NCI-H1417 treated with DMSO at 0.1 percent for 48 hours (cell line): ENCODE data around the gene STEAP2.
"Not testable (repeated sequence)": the region's sequence is repeated elsewhere in the genome, so short reads cannot be mapped to it uniquely, and the experiment has no call there.

Source experiments
- DNase-seq: peaks from one replicate; lab custom pipeline; 2025; lab: John Stamatoyannopoulos, UW

Gene STEAP2

DNA sequence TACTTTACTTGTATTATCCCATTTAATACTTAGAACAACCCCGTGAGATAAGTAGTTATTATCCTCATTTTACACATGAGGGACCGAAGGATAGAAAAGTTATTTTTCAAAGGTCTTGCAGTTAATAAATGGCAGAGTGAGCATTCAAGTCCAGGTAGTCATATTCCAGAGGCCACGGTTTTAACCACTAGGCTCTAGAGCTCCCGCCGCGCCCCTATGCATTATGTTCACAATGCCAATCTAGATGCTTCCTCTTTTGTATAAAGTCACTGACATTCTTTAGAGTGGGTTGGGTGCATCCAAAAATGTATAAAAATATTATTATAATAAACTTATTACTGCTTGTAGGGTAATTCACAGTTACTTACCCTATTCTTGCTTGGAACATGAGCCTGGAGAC is 22.0 kb downstream of the STEAP2 start:
- no peak for DNase-seq

DNA sequence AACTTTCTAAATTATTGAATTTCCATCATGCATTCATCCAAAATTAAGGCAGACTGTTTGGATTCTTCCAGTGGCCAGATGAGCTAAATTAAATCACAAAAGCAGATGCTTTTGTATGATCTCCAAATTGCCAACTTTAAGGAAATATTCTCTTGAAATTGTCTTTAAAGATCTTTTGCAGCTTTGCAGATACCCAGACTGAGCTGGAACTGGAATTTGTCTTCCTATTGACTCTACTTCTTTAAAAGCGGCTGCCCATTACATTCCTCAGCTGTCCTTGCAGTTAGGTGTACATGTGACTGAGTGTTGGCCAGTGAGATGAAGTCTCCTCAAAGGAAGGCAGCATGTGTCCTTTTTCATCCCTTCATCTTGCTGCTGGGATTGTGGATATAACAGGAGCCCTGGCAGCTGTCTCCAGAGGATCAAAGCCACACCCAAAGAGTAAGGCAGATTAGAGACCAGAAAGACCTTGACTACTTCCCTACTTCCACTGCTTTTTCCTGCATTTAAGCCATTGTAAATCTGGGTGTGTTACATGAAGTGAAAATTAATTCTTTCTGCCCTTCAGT is 25.3 kb downstream of the STEAP2 start:
- no peak for DNase-seq

DNA sequence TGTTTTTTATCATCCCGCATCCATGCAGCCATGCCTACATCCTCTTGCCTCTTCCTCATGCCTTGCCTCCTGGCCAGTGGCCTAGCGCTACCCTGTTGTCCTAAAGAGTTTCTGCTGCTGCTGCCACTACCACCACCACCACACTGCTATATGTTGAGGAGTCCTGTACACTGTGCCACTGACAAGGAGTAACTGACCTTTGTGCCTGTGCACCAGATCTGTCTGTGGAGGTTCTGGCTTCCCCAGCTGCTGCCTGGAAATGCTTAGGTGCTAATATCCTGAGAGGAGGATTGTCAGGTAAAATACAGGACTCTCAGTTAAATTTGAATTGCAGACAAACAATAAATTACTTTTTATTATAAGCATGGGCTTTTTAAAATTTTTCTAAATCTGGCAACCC is 26.5 kb downstream of the STEAP2 start:
- no peak for DNase-seq

DNA sequence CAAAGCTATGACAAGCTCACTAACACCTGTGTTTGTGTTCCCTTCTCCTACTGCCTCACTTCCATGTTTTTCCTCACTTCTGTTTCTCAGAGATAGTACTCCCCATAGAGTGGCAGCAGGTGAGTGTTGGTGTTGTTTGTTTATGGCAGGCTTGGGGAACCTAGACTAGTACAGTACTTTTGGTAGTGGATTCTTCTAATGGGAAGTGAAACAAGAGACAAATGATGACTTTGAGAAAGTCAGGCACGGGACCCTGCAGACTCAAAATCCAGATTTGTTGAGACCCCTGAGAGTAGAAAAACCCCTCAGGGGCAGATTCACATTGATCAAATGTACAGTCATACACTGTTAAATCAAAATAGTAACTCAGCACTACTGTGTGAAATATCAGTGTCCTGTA is 27.0 kb downstream of the STEAP2 start:
- no peak for DNase-seq

DNA sequence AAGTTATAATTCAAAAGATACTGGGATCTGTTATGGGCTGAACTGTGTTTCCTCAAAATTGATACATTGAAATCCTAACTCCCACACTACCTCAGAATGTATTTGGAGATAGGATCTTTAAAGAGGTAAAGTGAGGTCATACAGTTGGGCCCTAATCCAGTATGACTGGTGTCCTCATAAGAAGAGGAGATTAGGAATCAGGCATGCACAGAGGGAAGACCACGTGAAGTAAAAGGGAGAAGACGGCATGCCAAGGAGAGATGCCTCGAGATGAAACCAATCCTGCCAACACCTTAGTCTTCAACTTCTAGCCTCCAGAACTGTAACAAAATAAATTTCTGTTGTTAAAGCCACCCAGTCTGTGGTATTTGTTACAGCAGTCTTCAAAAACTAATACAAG is 27.5 kb downstream of the STEAP2 start:
- DNase-seq, result no peak

DNA sequence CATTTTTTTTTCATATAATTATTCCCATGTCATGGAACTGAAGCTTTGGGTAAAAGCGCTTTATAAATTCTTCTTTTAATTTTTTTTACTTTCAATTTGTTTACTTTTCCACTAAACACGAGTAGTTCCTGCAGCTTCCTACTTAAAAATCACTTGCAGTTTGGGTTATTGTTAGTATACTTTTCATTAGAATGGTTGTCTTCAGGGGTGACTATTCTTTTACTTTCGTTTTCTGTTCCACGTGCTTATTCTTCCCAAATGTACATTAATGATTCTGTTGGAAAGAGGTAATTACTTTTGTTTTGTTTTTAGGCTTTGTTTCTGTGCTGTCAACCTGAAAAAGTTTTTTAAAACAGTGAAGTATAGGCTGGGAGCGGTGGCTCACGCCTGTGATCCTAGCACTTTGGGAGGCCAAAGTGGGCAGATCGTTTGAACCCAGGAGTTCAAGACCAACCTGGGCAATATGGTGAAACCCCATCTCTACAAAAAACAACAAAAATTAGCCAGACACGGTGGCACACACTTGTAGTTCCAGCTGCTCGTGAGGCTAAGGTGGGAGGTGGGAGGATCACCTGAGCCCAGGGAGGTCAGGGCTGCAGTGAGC is 28.2 kb downstream of the STEAP2 start:
- no peak for DNase-seq

DNA sequence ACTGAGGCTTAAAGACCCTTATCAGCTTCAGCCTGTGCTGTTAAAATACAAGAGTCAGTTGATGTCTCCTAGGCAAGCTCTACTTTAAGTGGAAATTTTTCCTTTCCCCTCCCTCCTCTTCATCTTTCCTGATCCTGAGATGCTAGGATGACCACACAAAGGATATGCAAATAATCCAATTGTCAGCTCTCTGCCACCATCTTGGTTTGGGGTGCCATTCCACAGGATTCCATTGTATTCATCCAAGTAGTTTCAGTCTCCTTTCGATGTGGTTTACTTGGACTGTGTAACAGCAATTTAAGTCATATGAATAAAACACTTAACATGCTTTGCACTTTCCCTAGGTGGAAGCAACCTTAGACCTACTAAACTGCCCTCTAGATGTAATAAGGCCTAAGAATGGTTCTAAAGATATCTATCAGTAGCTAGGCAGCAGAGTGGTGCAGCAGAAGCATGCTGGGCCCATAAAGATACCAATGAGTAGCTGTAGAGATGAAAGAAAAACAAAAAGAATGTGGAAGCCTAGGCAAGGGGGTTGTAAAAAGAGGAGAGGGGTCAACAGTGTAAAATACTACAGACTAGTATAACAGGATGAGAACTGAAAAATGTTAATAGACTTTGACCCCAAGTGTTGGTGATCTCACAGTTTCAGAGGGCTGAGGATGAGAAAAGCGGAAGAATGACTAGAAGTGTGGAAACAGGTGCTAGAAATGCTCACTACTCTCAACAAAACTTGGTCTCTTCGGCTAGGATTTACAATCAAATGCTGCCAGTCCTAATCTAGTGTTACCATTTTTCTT is 31.0 kb downstream of the STEAP2 start:
- DNase-seq, result no peak

DNA sequence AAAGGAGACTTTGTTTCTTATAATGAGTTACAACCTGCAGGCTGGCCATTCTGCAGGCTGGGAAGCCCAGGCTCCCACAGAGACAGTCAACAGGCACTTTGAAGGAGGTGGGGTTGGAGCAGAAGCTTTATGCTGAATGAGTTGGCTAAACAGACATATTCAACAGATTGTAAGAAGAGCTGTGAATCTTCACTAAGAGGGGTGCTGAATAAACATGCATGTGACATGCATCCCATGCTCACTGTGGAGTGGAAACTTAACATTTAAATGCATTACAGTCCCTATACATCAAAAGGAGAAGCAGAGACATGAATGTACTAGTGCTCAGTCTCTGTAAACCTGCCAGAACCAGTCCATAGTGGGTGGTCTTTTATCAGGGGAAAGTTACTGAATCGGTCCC is 32.0 kb downstream of the STEAP2 start:
- DNase-seq, result no peak

DNA sequence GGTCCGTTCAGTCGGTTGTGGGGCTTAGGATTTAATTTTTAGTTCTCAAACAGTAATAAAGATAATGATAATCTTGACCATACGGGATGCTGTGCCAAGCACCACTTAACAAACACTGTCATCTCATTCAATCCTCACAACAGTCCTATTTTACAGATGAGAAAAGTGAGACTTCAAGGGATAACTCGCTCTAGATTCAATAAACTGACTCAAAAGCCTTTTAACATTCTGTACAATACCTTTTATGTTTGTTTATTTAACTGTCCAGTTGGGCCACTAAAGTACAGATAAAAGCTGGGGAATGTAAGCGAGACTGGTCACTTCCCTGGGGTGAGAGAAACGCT is 33.0 kb downstream of the STEAP2 start:
- no peak for DNase-seq

DNA sequence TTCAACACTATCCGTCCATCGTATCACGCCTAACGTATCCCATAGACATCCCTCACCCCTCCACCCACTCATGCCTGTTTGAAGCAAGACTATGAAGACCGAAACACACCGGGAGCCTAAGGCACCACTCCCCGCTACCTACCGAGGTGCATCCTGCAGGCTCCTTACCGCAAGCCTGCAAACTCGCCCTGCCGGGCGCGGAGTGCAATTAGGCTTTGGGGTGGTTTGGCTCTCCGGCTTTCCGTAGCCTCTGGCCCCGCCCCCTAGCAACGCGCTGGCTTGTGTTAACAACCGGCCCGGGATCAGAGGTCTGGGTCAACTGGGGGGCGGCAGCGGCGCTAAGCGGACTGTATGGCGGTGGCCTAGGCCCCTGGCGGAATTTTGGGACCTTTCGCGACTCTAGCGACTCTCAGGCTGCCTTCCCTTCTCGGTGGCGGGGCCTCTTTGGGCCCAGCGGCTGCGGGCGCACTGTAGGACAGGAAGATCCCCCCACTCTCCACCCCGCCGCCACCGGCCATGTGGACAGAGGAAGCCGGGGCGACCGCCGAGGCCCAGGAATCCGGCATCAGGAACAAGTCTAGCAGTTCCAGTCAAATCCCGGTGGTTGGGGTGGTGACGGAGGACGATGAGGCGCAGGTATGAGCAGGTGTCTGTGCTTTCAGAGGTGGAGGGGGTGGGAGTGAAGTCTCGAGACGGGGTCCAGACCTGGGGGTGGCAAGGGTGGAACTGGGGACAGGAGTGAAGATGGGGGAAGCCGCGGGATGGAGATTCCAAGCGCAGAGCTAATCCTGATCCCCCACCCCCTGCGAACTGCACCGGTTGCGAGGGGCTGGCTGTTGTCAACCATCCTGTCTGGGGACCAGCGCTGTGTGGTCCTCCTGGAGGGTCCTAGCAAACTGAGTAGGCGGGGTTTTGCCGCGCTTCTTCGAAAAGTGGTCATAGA is 33.6 kb downstream of the STEAP2 start, which contains the start of gene CFAP69:
Gene CFAP69 (plus strand): TSS at position 266 of the 943 bp plus-strand sequence. CDS start 251 bp downstream, at position 517.
- DNase-seq, result peak; percentile 4

DNA sequence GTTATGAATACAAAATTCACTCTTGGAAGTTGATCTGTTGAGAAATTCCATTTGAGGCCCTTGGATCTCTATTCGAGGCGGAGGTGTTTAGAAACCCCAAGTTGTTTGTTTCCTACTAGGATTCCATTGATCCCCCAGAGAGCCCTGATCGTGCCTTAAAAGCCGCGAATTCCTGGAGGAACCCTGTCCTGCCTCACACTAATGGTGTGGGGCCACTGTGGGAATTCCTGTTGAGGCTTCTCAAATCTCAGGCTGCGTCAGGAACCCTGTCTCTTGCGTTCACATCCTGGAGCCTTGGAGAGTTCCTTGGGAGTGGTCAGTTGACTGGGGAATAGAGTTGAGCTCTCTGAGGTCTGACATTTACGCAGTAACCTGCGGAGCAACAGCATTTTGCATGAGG is 34.6 kb downstream of the STEAP2 start:
- DNase-seq, result no peak

DNA sequence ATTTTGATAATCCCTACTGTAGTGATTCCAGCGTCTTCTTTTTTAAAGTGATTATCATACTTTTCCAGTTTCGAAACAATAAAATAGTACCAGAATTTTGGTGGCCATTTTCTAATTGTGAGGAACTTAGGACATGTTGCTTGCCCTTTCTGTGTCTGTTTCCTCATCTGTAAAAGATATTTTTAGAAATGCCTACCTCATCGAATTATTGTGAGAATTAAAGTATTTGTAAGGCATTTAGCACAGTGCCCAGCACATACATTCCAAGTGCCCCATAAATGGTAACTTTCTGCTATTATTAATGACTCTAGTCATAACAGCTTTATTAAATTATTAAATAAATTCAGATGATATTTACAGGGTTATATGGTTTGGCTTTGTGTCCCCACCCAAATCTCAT is 37.2 kb downstream of the STEAP2 start:
- DNase-seq, result no peak

DNA sequence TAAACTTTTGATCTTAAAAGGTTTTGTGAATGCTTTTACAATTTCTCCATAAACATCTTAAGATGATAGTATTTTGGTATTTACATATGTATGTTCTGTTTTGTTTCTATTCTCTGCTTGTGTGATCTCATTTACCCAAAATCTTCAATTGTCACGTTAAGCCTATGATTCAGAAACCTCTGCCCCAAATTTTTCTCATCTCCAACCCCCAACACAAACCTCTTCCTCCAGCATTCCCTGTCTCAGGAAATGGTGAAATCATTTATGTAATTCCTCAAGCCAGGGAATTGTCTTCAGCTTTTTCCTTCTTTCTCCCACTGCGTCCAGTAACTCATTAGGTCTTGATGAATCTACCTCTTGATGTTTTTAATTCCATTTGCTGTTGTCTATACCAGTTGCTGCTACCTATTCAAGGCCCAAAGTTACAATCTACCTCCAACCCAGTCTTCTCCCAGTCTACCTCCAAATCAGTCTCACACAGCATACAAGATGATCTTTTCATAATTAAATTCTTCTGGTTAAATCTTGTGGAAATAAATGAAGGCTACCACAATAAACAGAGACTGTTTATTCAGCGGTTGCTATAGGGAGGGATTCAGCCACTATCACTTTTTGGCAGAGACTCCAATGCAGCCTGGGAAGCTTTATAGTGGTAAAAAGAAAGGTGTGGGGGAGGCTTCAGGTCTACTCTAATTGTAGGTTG is 39.2 kb downstream of the STEAP2 start:
- DNase-seq, result no peak

DNA sequence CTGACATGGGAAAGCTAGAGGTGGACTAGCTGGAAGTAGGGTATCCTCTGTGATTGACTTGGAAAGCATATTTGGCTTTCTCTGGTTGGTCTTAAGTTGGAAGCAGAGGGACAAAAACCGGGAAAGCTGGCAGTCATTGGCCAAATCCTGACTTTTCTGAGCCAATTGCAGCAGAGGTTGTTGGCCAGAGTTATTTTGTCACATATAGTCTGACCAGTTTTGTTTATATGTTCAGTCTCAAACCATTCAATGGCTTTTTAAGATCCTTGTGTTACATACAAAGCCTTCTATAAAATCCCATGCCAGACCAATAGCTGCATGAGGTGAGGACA is 39.7 kb downstream of the STEAP2 start:
- no peak for DNase-seq

DNA sequence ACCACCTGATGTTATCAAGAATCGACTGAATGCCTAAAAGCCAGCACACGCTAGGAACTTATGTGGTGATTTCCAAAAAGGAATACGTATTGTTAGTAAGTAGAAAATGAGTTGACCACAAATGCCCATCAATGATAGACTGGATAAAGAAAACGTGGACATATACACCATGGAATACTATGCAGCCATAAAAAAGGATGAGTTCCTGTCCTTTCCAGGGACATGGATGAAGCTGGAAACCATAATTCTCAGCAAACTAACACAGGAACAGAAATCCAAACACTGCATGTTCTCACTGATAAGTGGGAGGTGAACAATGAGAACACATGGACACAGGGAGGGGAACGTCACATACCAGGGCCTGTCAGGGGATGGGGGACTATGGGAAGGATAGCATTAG is 44.5 kb downstream of the STEAP2 start:
- DNase-seq, result not testable (repeated sequence)

DNA sequence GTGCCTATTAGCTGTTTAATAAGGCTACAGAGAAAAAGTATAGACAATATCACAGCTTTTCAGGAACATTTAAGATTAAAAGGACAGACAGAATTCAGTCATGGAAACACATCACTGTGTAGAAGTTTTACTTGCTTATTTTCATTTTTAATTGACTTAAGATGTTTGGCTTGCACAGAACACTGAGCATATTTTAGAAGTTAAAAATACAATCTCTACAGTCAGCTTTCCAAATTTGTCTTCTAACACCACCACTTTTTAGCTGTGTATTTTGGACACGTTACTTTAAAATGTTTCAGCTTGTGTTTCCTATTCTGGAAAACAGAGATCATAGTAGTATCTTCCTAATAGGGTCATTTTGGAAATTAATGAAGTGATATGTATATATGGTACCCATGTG is 45.2 kb downstream of the STEAP2 start:
- DNase-seq, result no peak

DNA sequence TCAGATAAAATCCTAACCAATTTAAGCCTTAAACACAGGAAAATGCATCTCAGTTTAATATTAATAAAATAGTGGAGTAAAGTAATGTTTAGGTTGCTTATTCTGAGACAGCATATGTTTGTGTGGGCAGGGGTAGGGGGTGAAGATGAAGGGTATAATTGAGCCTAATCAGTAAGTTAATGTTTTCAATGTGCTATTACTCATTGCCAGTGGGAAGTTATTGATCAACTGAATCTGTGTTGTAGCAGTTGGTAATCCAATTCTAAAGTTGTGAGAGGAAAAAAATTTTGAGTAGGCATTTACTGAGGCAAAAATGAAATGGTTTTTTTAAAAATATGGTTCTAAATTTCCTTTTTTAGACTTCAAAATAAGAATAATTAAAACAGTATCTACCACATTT is 49.9 kb downstream of the STEAP2 start:
- DNase-seq, result no peak

DNA sequence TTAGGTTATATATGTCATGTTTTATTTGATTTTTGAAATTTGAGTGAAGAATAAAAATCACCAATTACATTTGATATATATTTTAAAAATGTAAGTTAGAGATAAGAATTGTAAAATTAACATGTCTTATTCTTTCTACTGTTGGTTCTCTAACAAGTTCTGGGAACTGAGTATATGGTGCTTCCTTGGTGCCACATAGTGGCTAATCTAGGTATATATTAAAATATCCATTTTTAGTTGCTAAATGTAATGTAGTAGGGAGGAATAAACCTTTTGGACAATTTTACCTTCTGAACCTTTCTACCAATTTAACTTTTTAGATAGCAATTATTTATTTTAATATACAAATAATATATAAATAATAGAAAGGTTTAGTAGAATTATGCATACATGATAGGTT is 50.9 kb downstream of the STEAP2 start:
- peak; percentile 20 for DNase-seq

DNA sequence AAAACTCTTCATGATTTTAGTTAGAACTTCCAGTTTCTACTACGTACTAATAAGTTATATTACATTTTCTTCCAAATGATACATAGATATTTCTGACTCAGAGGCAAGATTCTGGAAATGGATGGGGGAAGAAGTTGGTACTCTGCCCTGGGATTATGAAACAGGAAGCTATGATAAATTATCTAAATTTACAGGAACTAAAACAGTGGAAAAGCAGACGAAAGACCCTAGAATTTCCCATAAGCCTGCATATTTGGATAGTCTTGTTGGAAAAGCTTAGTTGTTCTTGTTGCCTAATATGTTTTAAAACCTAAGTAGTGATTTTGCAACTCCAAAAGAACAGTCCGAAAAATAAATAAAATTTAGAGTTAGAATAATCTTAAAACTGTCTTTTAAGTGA is 55.3 kb downstream of the STEAP2 start:
- no peak for DNase-seq

DNA sequence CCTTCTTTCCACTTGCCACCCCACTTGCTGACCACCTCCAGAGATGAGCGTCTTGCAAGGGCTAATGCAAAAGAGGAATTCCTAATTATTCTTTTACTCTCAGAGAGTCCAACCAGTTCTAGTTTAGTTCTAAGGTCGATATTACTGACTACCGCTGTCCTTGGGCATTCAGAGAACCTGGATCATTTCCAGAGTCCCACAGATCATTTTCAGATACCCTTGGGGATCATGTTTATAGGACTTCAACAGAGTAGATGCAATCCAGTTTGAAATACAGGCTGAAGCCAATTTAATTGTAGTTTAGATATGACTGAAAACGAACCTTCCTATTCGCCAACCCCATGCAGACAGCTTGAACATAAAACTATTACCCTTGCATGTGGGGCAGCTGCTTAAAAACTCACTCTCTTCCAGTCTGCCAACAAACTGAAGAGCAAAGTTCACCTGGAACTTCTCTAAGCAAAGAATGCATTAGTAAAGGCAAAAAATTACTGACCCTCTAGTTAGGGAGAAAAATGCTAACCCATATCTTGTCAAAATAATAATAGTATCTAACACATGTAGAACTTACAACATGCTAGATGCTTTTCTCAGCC is 55.8 kb downstream of the STEAP2 start:
- DNase-seq, result no peak

DNA sequence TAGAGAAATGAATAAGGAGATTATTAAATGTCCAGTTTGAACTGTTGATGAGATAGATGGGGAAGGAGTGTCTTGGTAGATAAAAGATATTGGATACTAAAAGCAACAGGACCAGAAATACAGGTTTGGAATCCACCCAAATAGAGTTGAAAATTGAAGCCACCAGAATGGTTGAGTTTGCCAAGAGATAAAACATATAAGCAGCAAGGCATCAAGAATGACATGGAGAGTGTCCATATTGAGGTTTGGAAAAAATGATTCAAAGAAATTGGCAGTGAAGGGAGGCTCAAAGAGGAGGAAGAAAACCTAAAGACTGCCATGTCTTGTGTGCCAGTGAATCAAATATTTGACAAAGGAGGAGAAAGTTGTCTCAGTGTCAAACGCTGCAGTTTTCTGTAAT is 57.6 kb downstream of the STEAP2 start:
- DNase-seq, result no peak
